Mammary epithelial cell (primary cell): ENCODE measurements around the gene AP3S2.

ENCODE experiments used
- EZH2 ChIP-seq: IDR thresholded peaks from 2 replicates; pipeline ENCODE4 v1.6.1; 2012; ENCODE audit warnings: low read length, inconsistent platforms, borderline replicate concordance
- TF ChIP-seq, protein P1 (sequence below), 2 donors: IDR thresholded peaks in 1 of 2; conservative IDR thresholded peaks in 1 of 2; 2 replicates each; pipeline ENCODE4 v1.5.1; 2011 to 2012; ENCODE audit warnings: inconsistent platforms in 2 of 2, low read length in 2 of 2, mild to moderate bottlenecking in 2 of 2, control low read depth in 1 of 2, low read depth in 1 of 2; ENCODE audit not compliant: insufficient read depth in 1 of 2; ENCODE audit errors: extremely low read depth in 1 of 2

DNA sequence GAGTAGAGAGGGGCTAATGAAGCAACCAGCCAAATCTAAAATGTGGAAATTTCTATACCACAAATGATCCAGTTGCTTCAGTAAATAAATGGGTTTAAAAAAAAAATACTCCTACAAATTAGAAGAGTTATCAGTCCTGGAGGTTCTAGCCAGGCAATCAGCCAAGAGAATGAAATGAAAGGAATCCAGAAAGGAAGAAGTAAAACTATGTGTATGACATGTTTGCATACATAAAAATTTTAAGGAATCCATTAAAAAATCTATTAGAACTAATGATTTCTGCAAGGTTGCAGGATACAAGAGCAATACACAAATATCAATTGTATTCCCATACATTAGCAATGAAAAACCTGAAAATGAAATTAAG is 108.0 kb downstream of the AP3S2 start:
- TF ChIP-seq, protein P1, sequence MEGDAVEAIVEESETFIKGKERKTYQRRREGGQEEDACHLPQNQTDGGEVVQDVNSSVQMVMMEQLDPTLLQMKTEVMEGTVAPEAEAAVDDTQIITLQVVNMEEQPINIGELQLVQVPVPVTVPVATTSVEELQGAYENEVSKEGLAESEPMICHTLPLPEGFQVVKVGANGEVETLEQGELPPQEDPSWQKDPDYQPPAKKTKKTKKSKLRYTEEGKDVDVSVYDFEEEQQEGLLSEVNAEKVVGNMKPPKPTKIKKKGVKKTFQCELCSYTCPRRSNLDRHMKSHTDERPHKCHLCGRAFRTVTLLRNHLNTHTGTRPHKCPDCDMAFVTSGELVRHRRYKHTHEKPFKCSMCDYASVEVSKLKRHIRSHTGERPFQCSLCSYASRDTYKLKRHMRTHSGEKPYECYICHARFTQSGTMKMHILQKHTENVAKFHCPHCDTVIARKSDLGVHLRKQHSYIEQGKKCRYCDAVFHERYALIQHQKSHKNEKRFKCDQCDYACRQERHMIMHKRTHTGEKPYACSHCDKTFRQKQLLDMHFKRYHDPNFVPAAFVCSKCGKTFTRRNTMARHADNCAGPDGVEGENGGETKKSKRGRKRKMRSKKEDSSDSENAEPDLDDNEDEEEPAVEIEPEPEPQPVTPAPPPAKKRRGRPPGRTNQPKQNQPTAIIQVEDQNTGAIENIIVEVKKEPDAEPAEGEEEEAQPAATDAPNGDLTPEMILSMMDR (conservative IDR thresholded peaks at IDR 0.05 in 1 of 2, IDR thresholded peaks at IDR 0.05 in 1 of 2; ENCODE audit: extremely low read depth in 1 of 2, insufficient read depth in 1 of 2, low read depth in 1 of 2, low read length in 2 of 2) = no peak
- TF ChIP-seq EZH2 = no peak
